B cell (primary cell): ENCODE data around the gene CTNNA1. TPM values are rescaled to one million over a fixed set of nuclear protein-coding genes. Genes with fewer than 3 reads are reported as not detected.

Experiments
- ATAC-seq: fragments of 200-7000 bp; cut with Tn5 transposase; one replicate; pipeline ENCODE4 v1.10.0; 2021; ENCODE audit warnings: low read depth, mild to moderate bottlenecking, moderate number of reproducible peaks, moderate library complexity
- CTCF ChIA-PET: fragments of 350-600 bp; sonication (Branson Sonifier 250); formaldehyde crosslinking; loops from one replicate; lab custom pipeline; 2021; ENCODE audit warnings: antibody characterized with exemption, inconsistent platforms; lab: Charles Lee
- POLR2A ChIA-PET: fragments of 350-600 bp; sonication (Branson Sonifier 250); formaldehyde crosslinking; loops from one replicate; lab custom pipeline; 2021; ENCODE audit warnings: antibody characterized with exemption; lab: Charles Lee
- DNase-seq: peaks from one replicate; pipeline ENCODE4 v3.0.0; 2013
- H2AFZ ChIP-seq: 2 replicates; pipeline ENCODE4 v1.6.1; 2012; ENCODE audit warnings: mild to moderate bottlenecking, low read depth, low read length; ENCODE audit not compliant: insufficient read depth, poor library complexity, severe bottlenecking
- H3K27ac ChIP-seq, 2 donors: 1 replicate in 1 of 2; 2 replicates in 1 of 2; pipeline ENCODE4 v1.5.1; 2012 to 2013; ENCODE audit warnings: low read length in 2 of 2, mild to moderate bottlenecking in 2 of 2, moderate library complexity in 1 of 2
- H3K27me3 ChIP-seq, 4 experiments: fragments of 200-600 bp in 1 of 4; sonication (generic) in 1 of 4; replicated peaks in 1 of 4; 1 replicate in 2 of 4; 2 replicates in 2 of 4; pipeline versions ENCODE4 v1.6.1 to v1.7.0; 2013 to 2016; ENCODE audit warnings: low read length in 3 of 4, mild to moderate bottlenecking in 2 of 4, mixed read lengths in 1 of 4, moderate library complexity in 1 of 4; ENCODE audit not compliant: insufficient read depth in 4 of 4, control insufficient read depth in 3 of 4; ENCODE audit errors: control extremely low read depth in 1 of 4
- H3K36me3 ChIP-seq, 2 experiments: replicated peaks in 1 of 2; 1 replicate in 1 of 2; 2 replicates in 1 of 2; pipeline versions ENCODE4 v1.6.1 to v1.7.1; 2013; ENCODE audit warnings: low read length in 1 of 2; ENCODE audit not compliant: insufficient read depth in 2 of 2, control insufficient read depth in 1 of 2; ENCODE audit errors: control extremely low read depth in 1 of 2, extremely low read depth in 1 of 2
- H3K4me1 ChIP-seq, 2 donors: fragments of 200-600 bp in 1 of 2; sonication (generic) in 1 of 2; 1 replicate in 1 of 2; 2 replicates in 1 of 2; pipeline versions ENCODE4 v1.5.1 to v1.6.1; 2013 to 2017; ENCODE audit warnings: low read length in 2 of 2; ENCODE audit not compliant: control insufficient read depth in 2 of 2, insufficient read depth in 2 of 2
- H3K4me2 ChIP-seq: replicated peaks from 2 replicates; pipeline ENCODE3; 2012; ENCODE audit warnings: mild to moderate bottlenecking, low read depth, low read length; ENCODE audit not compliant: poor library complexity, severe bottlenecking
- H3K4me3 ChIP-seq, 5 experiments: fragments of 200-600 bp in 1 of 5; sonication (generic) in 1 of 5; 1 replicate in 3 of 5; 2 replicates in 2 of 5; pipeline versions ENCODE4 v1.5.1 to v1.7.0; 2011 to 2016; ENCODE audit warnings: low read length in 4 of 5, mild to moderate bottlenecking in 4 of 5, low read depth in 2 of 5, control low read depth in 1 of 5, moderate library complexity in 1 of 5; ENCODE audit not compliant: insufficient read depth in 1 of 5; ENCODE audit errors: control extremely low read depth in 1 of 5, extremely low read depth in 1 of 5
- H3K79me2 ChIP-seq: fragments of 200-600 bp; sonication (generic); one replicate; pipeline ENCODE4 v1.6.0; 2016; ENCODE audit warnings: low read length; ENCODE audit not compliant: control insufficient read depth, insufficient read depth
- H3K9ac ChIP-seq: fragments of 200-600 bp; sonication (generic); 2 replicates; pipeline ENCODE4 v1.6.1; 2017; ENCODE audit warnings: mild to moderate bottlenecking, low read length, moderate library complexity
- H3K9me3 ChIP-seq, 3 donors: one replicate each; pipeline versions ENCODE4 v1.6.1 to v1.7.1; 2013; ENCODE audit warnings: low read length in 2 of 3; ENCODE audit not compliant: control insufficient read depth in 2 of 3, insufficient read depth in 1 of 3; ENCODE audit errors: control extremely low read depth in 1 of 3
- H4K20me1 ChIP-seq: 2 replicates; pipeline ENCODE4 v1.6.0; 2012; ENCODE audit warnings: mild to moderate bottlenecking, low read length; ENCODE audit not compliant: insufficient read depth, control insufficient read depth, poor library complexity, severe bottlenecking
- H3K27ac Mint-ChIP-seq: one replicate; pipeline ENCODE4 v1.8.0; 2021; ENCODE audit warnings: mixed read lengths
- H3K27me3 Mint-ChIP-seq: one replicate; pipeline ENCODE4 v1.8.0; 2021; ENCODE audit warnings: mixed read lengths
- H3K4me1 Mint-ChIP-seq: one replicate; pipeline ENCODE4 v1.8.0; 2021; ENCODE audit warnings: mixed read lengths
- H3K4me3 Mint-ChIP-seq: one replicate; pipeline ENCODE4 v1.8.0; 2021; ENCODE audit warnings: mixed read lengths
- H3K9me3 Mint-ChIP-seq: one replicate; pipeline ENCODE4 v1.8.0; 2022; ENCODE audit warnings: mixed read lengths; ENCODE audit not compliant: insufficient read depth
- EZH2 ChIP-seq: IDR thresholded peaks from 2 replicates; pipeline ENCODE4 v1.6.1; 2012; ENCODE audit warnings: borderline replicate concordance, low read depth, mild to moderate bottlenecking, moderate library complexity, low read length; ENCODE audit not compliant: insufficient read depth, poor library complexity, severe bottlenecking
- WGBS: methylation state at CpG from one replicate; pipeline ENCODE4 v1.1.5; 2013; ENCODE audit warnings: missing lambda C conversion rate; ENCODE audit not compliant: insufficient coverage; 5-methylcytosine and 5-hydroxymethylcytosine counted together
- intact Hi-C: fragments of 100-400 bp; cut with micrococcal nuclease; formaldehyde crosslinking; loops from one replicate; pipeline ENCODE4 v1.10.0; 2022
- polyA plus RNA-seq: library from polyadenylated mRNA; depleted of rRNA; stranded (reverse); fragments of >200 nt; gene quantifications from 2 replicates; pipeline ENCODE4 v1.2.3, GENCODE V29; 2012
- total RNA-seq, 2 donors: library from RNA; stranded (reverse); fragments of 120-200 nt in 1 of 2; gene quantifications; 1 replicate in 1 of 2; 2 replicates in 1 of 2; pipeline versions ENCODE4 v1.2.3 to v1.2.4, GENCODE V29; 2013 to 2022
- TF ChIP-seq, protein P1 (sequence below): fragments of 200-600 bp; IDR thresholded peaks from one replicate; pipeline ENCODE4 v1.8.0; 2022; ENCODE audit warnings: antibody characterized with exemption, mild to moderate bottlenecking

The CTNNA1 gene
- total and polyA plus RNA-seq, 2 donors (not counting 1 experiment from before 2014, with no cell fraction given): 22.7 to 96.0 TPM

DNA sequence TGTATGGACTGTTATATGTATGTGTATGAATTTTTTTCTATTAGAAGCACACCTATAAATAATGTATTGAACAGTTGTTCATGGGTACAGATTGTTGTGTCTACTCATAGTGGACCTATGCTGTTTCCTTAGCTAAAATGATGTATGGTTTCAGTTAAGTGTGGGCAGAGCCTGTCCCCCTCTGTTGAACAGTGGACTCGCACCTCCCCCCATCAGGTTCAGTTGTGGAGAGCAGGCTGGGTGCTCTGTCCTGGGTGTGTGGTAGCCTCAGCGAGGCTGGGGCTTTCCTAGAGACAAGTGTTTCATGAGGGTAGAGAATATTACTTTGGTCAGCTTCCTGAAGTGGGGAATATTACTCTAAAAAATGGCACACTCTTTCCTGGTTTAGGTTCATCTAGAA, 169.3 kb downstream of the CTNNA1 start:
- intact Hi-C loops: no loop called here
- no peak for TF ChIP-seq EZH2
- no peaks in the 10 kb centered on the region for H3K27me3 ChIP-seq
- H3K4me1 ChIP-seq: no peaks in the 10 kb centered on the region
- H3K4me2 ChIP-seq: no peak overlapping the region
- WGBS: no CpG with 5 or more reads among the region's 2 CpGs
- H3K4me3 ChIP-seq: no peak overlapping the region
- Mint-ChIP-seq H3K4me3 (no peak overlapping the region), H3K4me1 (no peaks in the 10 kb centered on the region), H3K27me3 (no peaks in the 10 kb centered on the region), H3K9me3 (no peaks in the 10 kb centered on the region), H3K27ac (no peak overlapping the region)
- H3K79me2 ChIP-seq: no peaks in the 10 kb centered on the region
- ChIA-PET POLR2A (no interaction called here), CTCF (no interaction called here)
- peaks cover 0 to 23% of the 10 kb centered on the region in 2 experiments for H3K36me3 ChIP-seq
- DNase-seq: no peak
- no peak overlapping the region for H2AFZ ChIP-seq
- ATAC-seq: no peak
- no peaks in the 10 kb centered on the region for H4K20me1 ChIP-seq
- no peak overlapping the region for H3K9ac ChIP-seq
- no peaks in the 10 kb centered on the region for H3K9me3 ChIP-seq
- no peak overlapping the region for H3K27ac ChIP-seq

DNA sequence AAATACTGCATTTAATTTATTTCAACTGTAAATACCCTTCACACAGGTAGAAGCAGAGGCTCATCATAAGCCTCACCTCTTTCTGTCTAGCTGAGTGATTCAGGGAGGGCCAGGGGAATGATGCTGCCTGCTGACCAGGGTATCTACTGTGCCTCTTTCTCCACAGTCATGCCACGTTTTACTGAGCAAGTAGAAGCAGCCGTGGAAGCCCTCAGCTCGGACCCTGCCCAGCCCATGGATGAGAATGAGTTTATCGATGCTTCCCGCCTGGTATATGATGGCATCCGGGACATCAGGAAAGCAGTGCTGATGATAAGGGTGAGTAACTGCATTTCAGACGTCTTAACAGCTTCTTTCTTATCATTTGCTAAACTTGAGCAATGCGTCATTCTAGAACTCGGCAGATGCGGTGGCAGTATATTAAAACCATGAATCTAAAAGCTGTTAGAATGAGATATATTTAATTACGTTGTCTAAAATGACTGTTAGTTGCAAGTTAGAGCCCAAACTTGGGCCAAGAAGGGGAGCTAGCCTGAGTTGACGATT, 171.9 kb downstream of the CTNNA1 start:
- Histone ChIP-seq H3K27ac (no peak overlapping the region), H3K9ac (no peak overlapping the region), H4K20me1 (no peaks in the 10 kb centered on the region), H2AFZ (no peak overlapping the region), H3K36me3 (peaks cover 0 to 36% of the 10 kb centered on the region in 2 experiments), H3K4me2 (no peak overlapping the region), H3K27me3 (no peaks in the 10 kb centered on the region), H3K9me3 (no peaks in the 10 kb centered on the region), H3K79me2 (no peaks in the 10 kb centered on the region), H3K4me3 (no peak overlapping the region), H3K4me1 (no peaks in the 10 kb centered on the region)
- no peaks in the 10 kb centered on the region for H3K9me3 Mint-ChIP-seq
- CTCF ChIA-PET: no interaction called here
- WGBS: 100% methylated on average over 6 of the region's 12 CpGs
- no peak for ATAC-seq
- H3K27ac Mint-ChIP-seq: no peak overlapping the region
- TF ChIP-seq, protein P1, sequence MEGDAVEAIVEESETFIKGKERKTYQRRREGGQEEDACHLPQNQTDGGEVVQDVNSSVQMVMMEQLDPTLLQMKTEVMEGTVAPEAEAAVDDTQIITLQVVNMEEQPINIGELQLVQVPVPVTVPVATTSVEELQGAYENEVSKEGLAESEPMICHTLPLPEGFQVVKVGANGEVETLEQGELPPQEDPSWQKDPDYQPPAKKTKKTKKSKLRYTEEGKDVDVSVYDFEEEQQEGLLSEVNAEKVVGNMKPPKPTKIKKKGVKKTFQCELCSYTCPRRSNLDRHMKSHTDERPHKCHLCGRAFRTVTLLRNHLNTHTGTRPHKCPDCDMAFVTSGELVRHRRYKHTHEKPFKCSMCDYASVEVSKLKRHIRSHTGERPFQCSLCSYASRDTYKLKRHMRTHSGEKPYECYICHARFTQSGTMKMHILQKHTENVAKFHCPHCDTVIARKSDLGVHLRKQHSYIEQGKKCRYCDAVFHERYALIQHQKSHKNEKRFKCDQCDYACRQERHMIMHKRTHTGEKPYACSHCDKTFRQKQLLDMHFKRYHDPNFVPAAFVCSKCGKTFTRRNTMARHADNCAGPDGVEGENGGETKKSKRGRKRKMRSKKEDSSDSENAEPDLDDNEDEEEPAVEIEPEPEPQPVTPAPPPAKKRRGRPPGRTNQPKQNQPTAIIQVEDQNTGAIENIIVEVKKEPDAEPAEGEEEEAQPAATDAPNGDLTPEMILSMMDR: no peak
- no peaks in the 10 kb centered on the region for H3K27me3 Mint-ChIP-seq
- H3K4me3 Mint-ChIP-seq: no peak overlapping the region
- intact Hi-C loops: no loop called here
- POLR2A ChIA-PET: no interaction called here
- no peak for DNase-seq
- H3K4me1 Mint-ChIP-seq: no peaks in the 10 kb centered on the region
